ENCODE measurements around the gene CYB5D1.

- no peak for TF ChIP-seq CTCF (IDR thresholded peaks at IDR 0.05; ENCODE audit: poor library complexity)
- no peak for TF ChIP-seq EZH2phosphoT487 (IDR thresholded peaks at IDR 0.05; ENCODE audit: low read depth, severe bottlenecking, unreplicated experiment)
- no peak for TF ChIP-seq EZH2 (IDR thresholded peaks at IDR 0.05; ENCODE audit: borderline replicate concordance)
Observed at GRCh38 chr17:7816926-7817642, 40.7 kb upstream of the CYB5D1 start.
